ENCODE results near the gene VAMP1. TPM values are rescaled to one million over a fixed set of nuclear protein-coding genes. Genes with fewer than 3 reads are reported as not detected.
A peak's percentile ranks its signal among the peaks of the same experiment; 100 is the strongest.

Gene VAMP1
- total and polyA plus RNA-seq, 9 of the 15 experiments (the other 6 are each of a cell fraction or from before 2014, with no cell fraction given) = 0.76 to 13.2 (median 4.2) TPM

DNA sequence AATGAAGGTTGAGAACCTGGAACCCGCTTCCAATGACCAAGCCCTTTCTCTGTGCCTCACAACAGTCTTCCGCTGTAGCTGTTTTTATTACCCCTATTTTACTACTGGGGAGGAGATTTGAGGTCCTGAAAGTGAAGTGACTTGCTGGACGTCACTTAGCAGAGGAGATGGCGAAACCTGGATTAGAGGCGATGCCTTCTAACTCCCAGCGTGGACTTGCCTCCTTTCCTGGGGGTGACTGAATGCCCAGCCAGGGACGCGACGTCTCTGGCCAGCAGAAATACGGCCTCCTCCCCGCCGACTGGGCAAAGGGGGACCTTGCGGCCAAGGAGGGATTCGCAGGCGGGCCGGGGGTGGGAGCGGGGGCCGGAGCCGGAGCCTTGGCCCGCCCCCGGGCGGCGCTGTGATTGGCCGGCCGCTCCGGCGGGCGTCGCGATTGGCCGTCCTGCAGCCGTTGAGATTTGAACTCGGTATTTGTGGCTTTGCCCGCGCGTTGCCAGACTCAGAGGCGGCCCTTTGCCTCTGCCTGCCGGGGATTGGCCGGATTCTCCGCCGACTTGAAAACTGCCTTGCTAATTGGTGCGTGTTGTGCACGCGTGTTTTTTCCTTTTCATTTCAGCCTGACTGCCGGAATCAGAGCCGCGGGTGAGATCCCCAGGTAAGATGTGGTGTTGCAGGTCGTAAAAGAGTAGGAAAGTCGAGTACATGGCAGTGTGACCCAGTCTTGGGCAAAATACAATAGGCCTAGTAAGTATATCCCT is 23.2 kb upstream of the VAMP1 start, which contains the start of gene NCAPD2 (continued):
- TF ChIP-seq VEZF1 (CRISPR knock-in tag; IDR thresholded peaks at IDR 0.05) (peak; percentile 78), ZFP1 (CRISPR knock-in tag; IDR thresholded peaks at IDR 0.05) (no peak), GATAD2A (IDR thresholded peaks at IDR 0.05) (no peak), USF2 (CRISPR knock-in tag; IDR thresholded peaks at IDR 0.05) (no peak), BCL6 (CRISPR knock-in tag; IDR thresholded peaks at IDR 0.05) (no peak), GMEB1 (CRISPR knock-in tag; IDR thresholded peaks at IDR 0.05) (no peak), RBBP5 (IDR thresholded peaks at IDR 0.05; ENCODE audit: borderline replicate concordance, insufficient read depth, low read length, poor library complexity, severe bottlenecking) (no peak), ILK (tag; IDR thresholded peaks at IDR 0.05; ENCODE audit: borderline replicate concordance, low read depth) (no peak), POLR3G (IDR thresholded peaks at IDR 0.05; ENCODE audit: extremely low read depth, insufficient read length, insufficient replicate concordance) (no peak), SIX5 (IDR thresholded peaks at IDR 0.05; ENCODE audit: borderline replicate concordance in 1 of 2, insufficient read depth in 1 of 2, low read depth in 1 of 2, low read length in 2 of 2) (no peak)
- TF ChIP-seq, protein P1, sequence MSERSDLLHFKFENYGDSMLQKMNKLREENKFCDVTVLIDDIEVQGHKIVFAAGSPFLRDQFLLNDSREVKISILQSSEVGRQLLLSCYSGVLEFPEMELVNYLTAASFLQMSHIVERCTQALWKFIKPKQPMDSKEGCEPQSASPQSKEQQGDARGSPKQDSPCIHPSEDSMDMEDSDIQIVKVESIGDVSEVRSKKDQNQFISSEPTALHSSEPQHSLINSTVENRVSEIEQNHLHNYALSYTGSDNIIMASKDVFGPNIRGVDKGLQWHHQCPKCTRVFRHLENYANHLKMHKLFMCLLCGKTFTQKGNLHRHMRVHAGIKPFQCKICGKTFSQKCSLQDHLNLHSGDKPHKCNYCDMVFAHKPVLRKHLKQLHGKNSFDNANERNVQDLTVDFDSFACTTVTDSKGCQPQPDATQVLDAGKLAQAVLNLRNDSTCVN (CRISPR knock-in tag; IDR thresholded peaks at IDR 0.05) = no peak
